HCT116 (cell line): ENCODE data around the gene NEUROD2. TPM values are rescaled to one million over a fixed set of nuclear protein-coding genes. Genes with fewer than 3 reads are reported as not detected.

ENCODE experiments used
- ATAC-seq: fragments of 200-7000 bp; cut with Tn5 transposase; 2 replicates; pipeline ENCODE4 v1.9.1; 2020; ENCODE audit warnings: mild to moderate bottlenecking, moderate library complexity
- BruUV-seq: library from RNA; stranded (reverse); fragments of 400-500 nt; replicated peaks from 2 replicates; lab custom pipeline; 2021; lab: Mats Ljungman, UMichigan
- CTCF ChIA-PET: fragments of 300-600 bp; sonication (Branson Sonifier 250); formaldehyde crosslinking; loops from one replicate; lab custom pipeline; 2021; ENCODE audit warnings: antibody characterized with exemption; lab: Charles Lee
- POLR2A ChIA-PET: fragments of 300-600, 350-600 bp; sonication (Branson Sonifier 250); formaldehyde crosslinking; loops from one replicate; lab custom pipeline; 2021; ENCODE audit warnings: antibody characterized with exemption; lab: Charles Lee
- RAD21 ChIA-PET, 2 experiments: fragments of 300-600 bp; sonication (Branson Sonifier 250); formaldehyde crosslinking; loops; one replicate each; lab custom pipeline; 2023; ENCODE audit warnings: low total read pairs in 2 of 2; ENCODE audit not compliant: uncharacterized antibody in 2 of 2, unreplicated experiment in 2 of 2, low non-redundant PET in 1 of 2; lab: Charles Lee
- DNase-seq: peaks from one replicate; pipeline ENCODE4 v3.0.0-alpha.2; 2010; ENCODE audit warnings: low read depth, low spot score
- H2AFZ ChIP-seq: fragments of 200-600 bp; shearing (Covaris generic), sonication (generic); 2 replicates; pipeline ENCODE4 v1.6.1; 2017; ENCODE audit warnings: low read depth, mixed run types, mixed read lengths, antibody characterized with exemption, low read length; ENCODE audit not compliant: poor library complexity, severe bottlenecking
- H3K27ac ChIP-seq: 2 replicates; pipeline ENCODE4 v1.5.1; 2012; ENCODE audit warnings: low read depth, low read length
- H3K27me3 ChIP-seq: fragments of 200-600 bp; sonication (generic); 2 replicates; pipeline ENCODE4 v1.6.1; 2016; ENCODE audit warnings: mixed run types, low read length, mixed read lengths; ENCODE audit not compliant: insufficient read depth
- H3K36me3 ChIP-seq, 2 experiments: fragments of 200-500 bp in 1 of 2; fragments of 200-600 bp in 1 of 2; sonication (Bioruptor generic) in 1 of 2; sonication (generic) in 1 of 2; 2 replicates each; pipeline versions ENCODE4 v1.5.1 to v1.6.1; 2014 to 2016; ENCODE audit warnings: low read length in 2 of 2, inconsistent platforms in 1 of 2, mixed read lengths in 1 of 2, mixed run types in 1 of 2; ENCODE audit not compliant: insufficient read depth in 2 of 2, control insufficient read depth in 1 of 2
- H3K4me1 ChIP-seq, 2 experiments: fragments of 200-600 bp in 1 of 2; sonication (generic) in 1 of 2; 2 replicates each; pipeline versions ENCODE4 v1.5.1 to v1.6.1; 2012 to 2017; ENCODE audit warnings: low read length in 2 of 2, inconsistent platforms in 1 of 2, mild to moderate bottlenecking in 1 of 2, mixed read lengths in 1 of 2, mixed run types in 1 of 2, moderate library complexity in 1 of 2; ENCODE audit not compliant: insufficient read depth in 2 of 2, control insufficient read depth in 1 of 2
- H3K4me2 ChIP-seq: fragments of 200-600 bp; sonication (generic); 2 replicates; pipeline ENCODE4 v1.6.1; 2017; ENCODE audit warnings: mixed run types, low read length, mixed read lengths
- H3K4me3 ChIP-seq, 2 experiments: fragments of 200-600 bp in 1 of 2; sonication (generic) in 1 of 2; replicated peaks in 1 of 2; 2 replicates each; pipeline ENCODE4 v1.5.1; 2011 to 2016; ENCODE audit warnings: low read length in 2 of 2, control low read depth in 1 of 2, low read depth in 1 of 2, mild to moderate bottlenecking in 1 of 2, mixed read lengths in 1 of 2, mixed run types in 1 of 2
- H3K79me2 ChIP-seq: fragments of 200-600 bp; sonication (generic); 2 replicates; pipeline ENCODE4 v1.6.1; 2017; ENCODE audit warnings: mild to moderate bottlenecking, mixed run types, low read length, moderate library complexity, mixed read lengths; ENCODE audit not compliant: insufficient read depth
- H3K9ac ChIP-seq: fragments of 200-600 bp; sonication (generic); 2 replicates; pipeline ENCODE4 v1.6.1; 2016; ENCODE audit warnings: low read length, mixed read lengths
- H3K9me2 ChIP-seq: fragments of 200-600 bp; sonication (generic), shearing (Covaris generic); 2 replicates; pipeline ENCODE4 v1.6.1; 2017; ENCODE audit warnings: mixed run types, mild to moderate bottlenecking, moderate library complexity; ENCODE audit not compliant: insufficient read depth
- H3K9me3 ChIP-seq, 2 experiments: fragments of 200-500 bp in 1 of 2; fragments of 200-600 bp in 1 of 2; sonication (Bioruptor generic) in 1 of 2; sonication (generic) in 1 of 2; 2 replicates each; pipeline ENCODE4 v1.6.1; 2014 to 2017; ENCODE audit warnings: low read length in 2 of 2, mixed read lengths in 2 of 2, inconsistent platforms in 1 of 2, low read depth in 1 of 2, mild to moderate bottlenecking in 1 of 2, mixed run types in 1 of 2, moderate library complexity in 1 of 2; ENCODE audit not compliant: control insufficient read depth in 1 of 2, insufficient read depth in 1 of 2
- H4K20me1 ChIP-seq: fragments of 200-600 bp; sonication (generic), shearing (Covaris generic); 2 replicates; pipeline ENCODE4 v1.6.1; 2017; ENCODE audit warnings: mixed run types, mild to moderate bottlenecking, moderate library complexity; ENCODE audit not compliant: insufficient read depth
- ATF3 ChIP-seq: IDR thresholded peaks from 2 replicates; pipeline ENCODE4 v1.6.1; 2012
- CBX3 ChIP-seq: IDR thresholded peaks from 2 replicates; pipeline ENCODE4 v1.6.1; 2012; ENCODE audit warnings: low read depth
- EZH2 ChIP-seq: fragments of 200-600 bp; sonication (generic); IDR thresholded peaks from 2 replicates; pipeline ENCODE4 v1.6.1; 2017; ENCODE audit warnings: antibody characterized with exemption, mixed run types
- FOSL1 ChIP-seq: IDR thresholded peaks from 2 replicates; pipeline ENCODE4 v1.6.1; 2012; ENCODE audit warnings: low read depth
- POLR2A ChIP-seq: IDR thresholded peaks from 2 replicates; pipeline ENCODE4 v1.7.0; 2011; ENCODE audit warnings: borderline replicate concordance; ENCODE audit not compliant: insufficient read depth, insufficient read length; ENCODE audit errors: extremely low read depth
- POLR2AphosphoS5 ChIP-seq: IDR thresholded peaks from 2 replicates; pipeline ENCODE4 v1.6.1; 2011; ENCODE audit warnings: mild to moderate bottlenecking, low read depth, low read length, moderate library complexity
- SIN3A ChIP-seq: IDR thresholded peaks from 2 replicates; pipeline ENCODE4 v1.6.1; 2012; ENCODE audit warnings: low read depth
- SRF ChIP-seq: IDR thresholded peaks from 2 replicates; pipeline ENCODE4 v1.6.1; 2012; ENCODE audit warnings: low read depth
- ZNF274 ChIP-seq: fragments of 200-500 bp; sonication (Bioruptor generic); IDR thresholded peaks from 2 replicates; pipeline ENCODE4 v1.6.1; 2014; ENCODE audit warnings: mild to moderate bottlenecking, low read depth, low read length, inconsistent platforms
- intact Hi-C: fragments of 100-400 bp; cut with micrococcal nuclease; formaldehyde crosslinking; loops from 2 replicates; pipeline ENCODE4 v1.10.0; 2022
- total RNA-seq: library from RNA; stranded (reverse); gene quantifications from one replicate; pipeline ENCODE4 v1.2.1, GENCODE V29; 2021; ENCODE audit not compliant: unreplicated experiment
- TF ChIP-seq, protein P1 (sequence below), 3 experiments: fragments of 200-600 bp in 1 of 3; sonication (generic) in 1 of 3; IDR thresholded peaks in 2 of 3; conservative IDR thresholded peaks in 1 of 3; 2 replicates each; pipeline ENCODE4 v1.5.1; 2012 to 2017; ENCODE audit warnings: low read depth in 2 of 3, low read length in 2 of 3, antibody characterized with exemption in 1 of 3, borderline replicate concordance in 1 of 3, control low read depth in 1 of 3, mild to moderate bottlenecking in 1 of 3, mixed read lengths in 1 of 3, mixed run types in 1 of 3, moderate library complexity in 1 of 3; ENCODE audit not compliant: insufficient read depth in 1 of 3

The NEUROD2 gene
- total RNA-seq, 1 experiment from 2014 or later, result not detected

- H3K9me2 ChIP-seq, result no peaks in the 10 kb centered on the region
- no peaks in the 10 kb centered on the region for H3K27me3 ChIP-seq
- peaks cover 26 to 44% of the 10 kb centered on the region in 2 experiments for H3K4me1 ChIP-seq
- TF ChIP-seq SRF, result no peak
- no peak for TF ChIP-seq ZNF274
- TF ChIP-seq POLR2A, result no peak
- TF ChIP-seq SIN3A, result no peak
- TF ChIP-seq ATF3, result no peak
- TF ChIP-seq EZH2, result no peak
- no peak for TF ChIP-seq CBX3
- TF ChIP-seq FOSL1, result no peak
- TF ChIP-seq POLR2AphosphoS5, result no peak
- TF ChIP-seq, protein P1, sequence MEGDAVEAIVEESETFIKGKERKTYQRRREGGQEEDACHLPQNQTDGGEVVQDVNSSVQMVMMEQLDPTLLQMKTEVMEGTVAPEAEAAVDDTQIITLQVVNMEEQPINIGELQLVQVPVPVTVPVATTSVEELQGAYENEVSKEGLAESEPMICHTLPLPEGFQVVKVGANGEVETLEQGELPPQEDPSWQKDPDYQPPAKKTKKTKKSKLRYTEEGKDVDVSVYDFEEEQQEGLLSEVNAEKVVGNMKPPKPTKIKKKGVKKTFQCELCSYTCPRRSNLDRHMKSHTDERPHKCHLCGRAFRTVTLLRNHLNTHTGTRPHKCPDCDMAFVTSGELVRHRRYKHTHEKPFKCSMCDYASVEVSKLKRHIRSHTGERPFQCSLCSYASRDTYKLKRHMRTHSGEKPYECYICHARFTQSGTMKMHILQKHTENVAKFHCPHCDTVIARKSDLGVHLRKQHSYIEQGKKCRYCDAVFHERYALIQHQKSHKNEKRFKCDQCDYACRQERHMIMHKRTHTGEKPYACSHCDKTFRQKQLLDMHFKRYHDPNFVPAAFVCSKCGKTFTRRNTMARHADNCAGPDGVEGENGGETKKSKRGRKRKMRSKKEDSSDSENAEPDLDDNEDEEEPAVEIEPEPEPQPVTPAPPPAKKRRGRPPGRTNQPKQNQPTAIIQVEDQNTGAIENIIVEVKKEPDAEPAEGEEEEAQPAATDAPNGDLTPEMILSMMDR (IDR thresholded peaks at IDR 0.05 in 2 of 3, conservative IDR thresholded peaks at IDR 0.05 in 1 of 3; ENCODE audit: borderline replicate concordance in 1 of 3, insufficient read depth in 1 of 3, low read depth in 2 of 3, low read length in 2 of 3), result no peak
- no peak overlapping the region for H3K9ac ChIP-seq
- H3K9me3 ChIP-seq, result no peaks in the 10 kb centered on the region
- no peak overlapping the region for H2AFZ ChIP-seq
- no peaks in the 10 kb centered on the region for H3K36me3 ChIP-seq
- no peaks in the 10 kb centered on the region for H3K79me2 ChIP-seq
- RAD21 ChIA-PET, result no interaction called here
- intact Hi-C loops, result no loop called here
- POLR2A ChIA-PET, result interaction anchor here (0.7 kb wide), 1 partner anchor 186 kb away, joined by 3 read pairs; no protein-coding TSS in a partner anchor
- H3K4me2 ChIP-seq, result no peak overlapping the region
- ATAC-seq (no peak), DNase-seq (no peak)
- no TSS peak for BruUV-seq
- H3K27ac ChIP-seq, result no peak overlapping the region
- CTCF ChIA-PET, result interaction anchor here (1.3 to 8.3 kb wide), 3 partner anchors 6 to 80 kb away, joined by 5 to 157 read pairs (median 8); no protein-coding TSS in a partner anchor
- H4K20me1 ChIP-seq, result no peaks in the 10 kb centered on the region
- no peak overlapping the region for H3K4me3 ChIP-seq
Measured at GRCh38 chr17:39627712-39628516, 20.2 kb upstream of the NEUROD2 start.
